RWPE2 (cell line): ENCODE results near the gene PDE4D.
A peak's percentile ranks its signal among the peaks of the same experiment; 100 is the strongest.

Experiments used
- ATAC-seq: fragments of 200-7000 bp; cut with Tn5 transposase; 3 replicates; pipeline ENCODE4 v1.9.1; 2021; ENCODE audit warnings: low read depth
- DNase-seq: peaks from one replicate; pipeline ENCODE4 v3.0.0-alpha.2; 2020; ENCODE audit warnings: low spot score
- H3K27ac ChIP-seq: fragments of 450-650 bp; 2 replicates; pipeline ENCODE4 v1.5.1; 2017; ENCODE audit warnings: mild to moderate bottlenecking; ENCODE audit not compliant: poor library complexity, severe bottlenecking
- H3K27me3 ChIP-seq: fragments of 250-450 bp; sonication (Bioruptor Pico); 2 replicates; pipeline ENCODE4 v1.5.1; 2021; ENCODE audit warnings: mild to moderate bottlenecking, moderate library complexity; ENCODE audit not compliant: insufficient read depth, poor library complexity, severe bottlenecking
- H3K36me3 ChIP-seq: fragments of 250-450 bp; sonication (Bioruptor Pico); 2 replicates; pipeline ENCODE4 v1.5.1; 2020; ENCODE audit warnings: low read depth, mild to moderate bottlenecking, moderate library complexity
- H3K4me1 ChIP-seq: fragments of 250-450 bp; sonication (Bioruptor Pico); 2 replicates; pipeline ENCODE4 v1.5.1; 2021; ENCODE audit warnings: mild to moderate bottlenecking, moderate library complexity; ENCODE audit not compliant: insufficient read depth, poor library complexity, severe bottlenecking
- H3K4me3 ChIP-seq: fragments of 250-450 bp; sonication (Bioruptor Pico); 2 replicates; pipeline ENCODE4 v1.5.1; 2021; ENCODE audit warnings: mild to moderate bottlenecking, moderate library complexity; ENCODE audit not compliant: severe bottlenecking
- H3K9me3 ChIP-seq: fragments of 250-450 bp; sonication (Bioruptor Pico); 2 replicates; pipeline ENCODE4 v1.5.1; 2021; ENCODE audit warnings: mild to moderate bottlenecking, moderate library complexity; ENCODE audit not compliant: severe bottlenecking
- CTCF ChIP-seq: fragments of 450-650 bp; IDR thresholded peaks from one replicate; pipeline ENCODE4 v1.5.1; 2017; ENCODE audit warnings: mild to moderate bottlenecking, moderate library complexity; ENCODE audit not compliant: poor library complexity, severe bottlenecking

PDE4D gene

GRCh38 chr5:59449905-59450644 is 443.5 kb downstream of the PDE4D start:
- ATAC-seq: no peak
- H3K36me3 ChIP-seq: no peaks in the 10 kb centered on the region
- H3K27me3 ChIP-seq: no peaks in the 10 kb centered on the region
- no peak overlapping the region for H3K4me3 ChIP-seq
- DNase-seq: no peak
- peaks cover 5% of the 10 kb centered on the region for H3K4me1 ChIP-seq
- H3K27ac ChIP-seq: no peak overlapping the region
- H3K9me3 ChIP-seq: no peaks in the 10 kb centered on the region
- peak; percentile 61 for TF ChIP-seq CTCF

- DNase-seq (no peak), ATAC-seq (no peak)
- H3K4me1 ChIP-seq: peaks cover 5% of the 10 kb centered on the region
- H3K27ac ChIP-seq: no peak overlapping the region
- no peak for TF ChIP-seq CTCF
- H3K4me3 ChIP-seq: no peak overlapping the region
- H3K9me3 ChIP-seq: no peaks in the 10 kb centered on the region
- H3K36me3 ChIP-seq: no peaks in the 10 kb centered on the region
- no peaks in the 10 kb centered on the region for H3K27me3 ChIP-seq
These were observed 447.2 kb downstream of the PDE4D start for GRCh38 chr5:59446356-59446755.

DNA sequence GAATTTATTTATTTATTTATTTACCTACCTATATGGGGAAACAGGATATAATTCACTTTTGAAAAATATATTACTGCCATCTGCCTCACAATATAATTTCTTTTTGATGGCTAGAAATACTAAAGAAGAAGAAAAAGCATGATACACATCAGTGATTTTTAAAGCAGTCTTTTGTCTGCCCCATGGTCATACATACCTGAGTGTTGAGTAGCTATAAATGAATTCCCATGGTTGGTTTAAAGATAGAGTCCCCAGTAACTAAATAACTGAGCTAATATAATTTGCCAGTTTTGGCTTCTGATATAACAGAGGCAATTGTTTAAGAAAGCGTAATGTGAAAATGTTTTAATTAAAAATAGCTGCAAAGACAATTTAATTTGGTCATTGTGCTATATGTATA is 447.8 kb downstream of the PDE4D start:
- DNase-seq (no peak), ATAC-seq (peak; percentile 61; the same call in 2 of the 3 replicates)
- H3K4me3 ChIP-seq: no peak overlapping the region
- no peak for TF ChIP-seq CTCF
- no peak overlapping the region for H3K27ac ChIP-seq
- H3K4me1 ChIP-seq: peaks cover 5% of the 10 kb centered on the region
- no peaks in the 10 kb centered on the region for H3K36me3 ChIP-seq
- no peaks in the 10 kb centered on the region for H3K9me3 ChIP-seq
- H3K27me3 ChIP-seq: no peaks in the 10 kb centered on the region

GRCh38 chr5:59439303-59439702 is 454.2 kb downstream of the PDE4D start:
- no peak for ATAC-seq
- Histone ChIP-seq H3K4me1 (no peaks in the 10 kb centered on the region), H3K27ac (no peak overlapping the region), H3K27me3 (no peaks in the 10 kb centered on the region), H3K36me3 (no peaks in the 10 kb centered on the region), H3K4me3 (no peak overlapping the region), H3K9me3 (no peaks in the 10 kb centered on the region)
- TF ChIP-seq CTCF: no peak
- no peak for DNase-seq

DNA sequence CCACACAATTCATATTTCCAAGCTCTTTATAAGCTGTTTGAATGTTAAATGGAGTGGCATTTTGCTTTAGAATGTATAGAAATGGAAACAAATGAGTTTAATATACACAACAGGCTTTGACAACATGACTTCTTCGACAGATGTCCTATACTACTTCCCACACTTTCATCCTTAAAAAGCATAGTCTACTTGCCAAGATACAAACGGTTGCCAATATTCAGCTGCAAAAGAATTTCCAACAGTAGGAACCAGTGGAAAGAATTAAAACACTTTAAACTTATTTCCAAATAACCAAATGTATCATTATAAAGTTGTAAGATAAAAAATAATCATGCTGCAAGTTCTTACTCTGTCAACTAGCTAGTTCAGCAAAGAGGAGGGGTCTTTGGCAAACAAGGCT is 456.4 kb downstream of the PDE4D start:
- TF ChIP-seq CTCF: no peak
- Histone ChIP-seq H3K36me3 (no peaks in the 10 kb centered on the region), H3K27ac (no peak overlapping the region), H3K4me1 (no peaks in the 10 kb centered on the region), H3K27me3 (no peaks in the 10 kb centered on the region), H3K9me3 (no peaks in the 10 kb centered on the region), H3K4me3 (no peak overlapping the region)
- DNase-seq (no peak), ATAC-seq (no peak)
